CD14-positive monocyte (primary cell): ENCODE data around the gene NBPF1. TPM values are rescaled to one million over a fixed set of nuclear protein-coding genes. Genes with fewer than 3 reads are reported as not detected.
"Not testable (repeated sequence)": the region's sequence is repeated elsewhere in the genome, so short reads cannot be mapped to it uniquely, and the experiment has no call there.

Experiments used
- DNase-seq, 3 donors: peaks; one replicate each; pipeline ENCODE4 v3.0.0-alpha.2; 2011 to 2022
- H2AFZ ChIP-seq: 2 replicates; pipeline ENCODE4 v1.6.0; 2012; ENCODE audit warnings: mild to moderate bottlenecking, low read depth, low read length, inconsistent platforms; ENCODE audit not compliant: insufficient read depth, poor library complexity, severe bottlenecking
- H3K27ac ChIP-seq, 2 donors: 1 replicate in 1 of 2; 2 replicates in 1 of 2; pipeline ENCODE4 v1.5.1; 2012 to 2013; ENCODE audit warnings: low read length in 2 of 2, control low read depth in 1 of 2, inconsistent platforms in 1 of 2, low read depth in 1 of 2, mild to moderate bottlenecking in 1 of 2
- H3K27me3 ChIP-seq, 2 donors: one replicate each; pipeline versions ENCODE4 v1.6.0 to v1.6.1; 2011 to 2013; ENCODE audit warnings: low read length in 2 of 2; ENCODE audit not compliant: control insufficient read depth in 2 of 2, insufficient read depth in 2 of 2
- H3K36me3 ChIP-seq, 2 donors: replicated peaks in 1 of 2; 1 replicate in 1 of 2; 2 replicates in 1 of 2; pipeline versions ENCODE4 v1.5.1 to v1.6.1; 2012 to 2013; ENCODE audit warnings: low read length in 2 of 2, control low read depth in 1 of 2, inconsistent platforms in 1 of 2, mild to moderate bottlenecking in 1 of 2; ENCODE audit not compliant: insufficient read depth in 2 of 2, control insufficient read depth in 1 of 2
- H3K4me1 ChIP-seq, 2 donors: 1 replicate in 1 of 2; 2 replicates in 1 of 2; pipeline versions ENCODE4 v1.5.1 to v1.6.1; 2012 to 2013; ENCODE audit warnings: low read length in 2 of 2, control low read depth in 1 of 2, inconsistent platforms in 1 of 2, mild to moderate bottlenecking in 1 of 2, moderate library complexity in 1 of 2; ENCODE audit not compliant: insufficient read depth in 2 of 2, control insufficient read depth in 1 of 2
- H3K4me2 ChIP-seq: replicated peaks from 2 replicates; pipeline ENCODE3; 2012; ENCODE audit warnings: low read length, moderate library complexity, mild to moderate bottlenecking; ENCODE audit not compliant: poor library complexity, severe bottlenecking; ENCODE audit errors: extremely low read depth
- H3K4me3 ChIP-seq, 3 experiments: fragments of 200-600 bp in 1 of 3; sonication (generic) in 1 of 3; replicated peaks in 1 of 3; 1 replicate in 2 of 3; 2 replicates in 1 of 3; pipeline ENCODE4 v1.5.1; 2011 to 2013; ENCODE audit warnings: low read length in 3 of 3, mild to moderate bottlenecking in 3 of 3, control low read depth in 2 of 3, low read depth in 2 of 3, inconsistent platforms in 1 of 3, moderate library complexity in 1 of 3
- H3K79me2 ChIP-seq: 2 replicates; pipeline ENCODE4 v1.6.0; 2012; ENCODE audit warnings: mild to moderate bottlenecking, control low read depth, inconsistent platforms, low read length, moderate library complexity; ENCODE audit not compliant: insufficient read depth
- H3K9ac ChIP-seq: 2 replicates; pipeline ENCODE4 v1.6.0; 2017; ENCODE audit warnings: low read length, mild to moderate bottlenecking; ENCODE audit not compliant: insufficient read depth, poor library complexity, severe bottlenecking
- H3K9me3 ChIP-seq, 2 donors: replicated peaks in 1 of 2; 1 replicate in 1 of 2; 2 replicates in 1 of 2; pipeline versions ENCODE4 v1.5.1 to v1.6.1; 2012 to 2013; ENCODE audit warnings: low read length in 2 of 2, control low read depth in 1 of 2; ENCODE audit not compliant: control insufficient read depth in 1 of 2, insufficient read depth in 1 of 2
- H4K20me1 ChIP-seq: 2 replicates; pipeline ENCODE4 v1.6.0; 2012; ENCODE audit warnings: mild to moderate bottlenecking, low read length, control low read depth, moderate library complexity; ENCODE audit not compliant: insufficient read depth
- H3K27ac Mint-ChIP-seq, 7 donors: one replicate each; pipeline ENCODE4 v1.8.0; 2020; ENCODE audit warnings: mild to moderate bottlenecking in 7 of 7, mixed read lengths in 7 of 7, moderate library complexity in 6 of 7, inconsistent platforms in 2 of 7
- H3K27me3 Mint-ChIP-seq, 3 donors: one replicate each; pipeline ENCODE4 v1.8.0; 2021 to 2022; ENCODE audit warnings: low read depth in 3 of 3, mild to moderate bottlenecking in 3 of 3, mixed read lengths in 3 of 3, moderate library complexity in 3 of 3, inconsistent platforms in 1 of 3
- H3K36me3 Mint-ChIP-seq, 2 donors: one replicate each; pipeline ENCODE4 v1.8.0; 2020; ENCODE audit warnings: mixed read lengths in 2 of 2, inconsistent platforms in 1 of 2, mild to moderate bottlenecking in 1 of 2
- H3K4me1 Mint-ChIP-seq: one replicate; pipeline ENCODE4 v1.8.0; 2020; ENCODE audit warnings: mild to moderate bottlenecking, mixed read lengths
- H3K4me3 Mint-ChIP-seq, 2 donors: one replicate each; pipeline ENCODE4 v1.8.0; 2020; ENCODE audit warnings: mild to moderate bottlenecking in 2 of 2, mixed read lengths in 2 of 2, moderate library complexity in 1 of 2
- H3K9me3 Mint-ChIP-seq, 7 donors: one replicate each; pipeline ENCODE4 v1.8.0; 2020 to 2022; ENCODE audit warnings: mixed read lengths in 7 of 7, mild to moderate bottlenecking in 6 of 7, moderate library complexity in 6 of 7, inconsistent platforms in 2 of 7
- WGBS: methylation state at CpG from one replicate; pipeline ENCODE4 v1.1.5; 2013; ENCODE audit warnings: missing lambda C conversion rate; ENCODE audit not compliant: insufficient coverage; 5-methylcytosine and 5-hydroxymethylcytosine counted together
- intact Hi-C, 2 donors: fragments of 100-400 bp; cut with micrococcal nuclease; formaldehyde crosslinking; loops; one replicate each; pipeline versions ENCODE4 v1.15.0 to v1.15.1; 2023
- polyA plus RNA-seq, 3 donors: library from polyadenylated mRNA; depleted of rRNA in 1 of 3; unstranded in 2 of 3; stranded (reverse) in 1 of 3; fragments of 300-500 nt in 2 of 3; fragments of >200 nt in 1 of 3; fragmentation: Illumina TruSeq in 2 of 3; gene quantifications; 1 replicate in 2 of 3; 2 replicates in 1 of 3; pipeline ENCODE4 v1.2.3, GENCODE V29; 2012 to 2021

NBPF1 gene
- polyA plus RNA-seq, 3 donors = 2.6 to 9.0 (median 4.3) TPM

- not testable (repeated sequence) for H3K27me3 Mint-ChIP-seq
- no CpG with 5 or more reads among the region's 1 CpG for WGBS
These were observed 18.1 kb downstream of the NBPF1 start for GRCh38 chr1:16595216-16595615.

DNA sequence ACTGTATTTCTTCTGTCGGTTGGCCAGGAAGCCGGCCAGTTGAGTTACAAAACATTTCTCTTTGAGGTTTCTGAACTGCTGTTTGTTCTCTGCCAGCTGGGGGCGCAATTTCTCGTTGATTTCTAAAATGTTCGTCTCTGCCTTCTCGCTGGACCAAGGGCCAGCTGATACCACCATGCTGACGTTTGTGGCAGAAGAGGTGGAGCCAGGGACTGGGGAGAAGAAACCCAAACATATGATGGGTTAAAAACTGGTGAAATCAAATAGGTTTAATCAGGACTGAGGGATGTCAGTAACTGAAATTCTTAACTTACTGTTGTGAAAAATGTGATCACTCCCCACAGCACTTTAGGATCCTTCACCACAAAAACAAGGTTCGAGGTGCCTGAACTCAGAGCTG, 21.5 kb downstream of the NBPF1 start:
- H3K4me1 Mint-ChIP-seq, H3K9me3 Mint-ChIP-seq, H3K27ac ChIP-seq, H2AFZ ChIP-seq, H3K9ac ChIP-seq, H3K27me3 Mint-ChIP-seq, H3K79me2 ChIP-seq, H3K36me3 Mint-ChIP-seq, H3K36me3 ChIP-seq, H3K4me3 ChIP-seq, H4K20me1 ChIP-seq, H3K27ac Mint-ChIP-seq, H3K4me1 ChIP-seq, H3K4me2 ChIP-seq, H3K4me3 Mint-ChIP-seq, DNase-seq, H3K27me3 ChIP-seq, H3K9me3 ChIP-seq, intact Hi-C loops: not testable (repeated sequence)
- no CpG with 5 or more reads among the region's 8 CpGs for WGBS

More at GRCh38 chr1:16595216-16595615, 18.1 kb downstream of the NBPF1 start:
- H3K4me1 Mint-ChIP-seq, H4K20me1 ChIP-seq, H3K79me2 ChIP-seq, H3K4me2 ChIP-seq, H3K9me3 ChIP-seq, H3K27ac Mint-ChIP-seq, DNase-seq, H3K4me3 Mint-ChIP-seq, intact Hi-C loops, H2AFZ ChIP-seq, H3K9me3 Mint-ChIP-seq, H3K36me3 ChIP-seq, H3K4me3 ChIP-seq, H3K27ac ChIP-seq, H3K36me3 Mint-ChIP-seq, H3K9ac ChIP-seq, H3K4me1 ChIP-seq, H3K27me3 ChIP-seq: not testable (repeated sequence)

GRCh38 chr1:16588081-16588480, 25.3 kb downstream of the NBPF1 start:
- H3K9ac ChIP-seq, H3K9me3 ChIP-seq, H3K4me1 ChIP-seq, intact Hi-C loops, H3K27ac ChIP-seq, H3K4me2 ChIP-seq, H2AFZ ChIP-seq, H3K79me2 ChIP-seq, H3K27me3 Mint-ChIP-seq, H3K4me3 ChIP-seq, H3K36me3 ChIP-seq, H3K9me3 Mint-ChIP-seq, H3K4me1 Mint-ChIP-seq, H3K27ac Mint-ChIP-seq, H3K27me3 ChIP-seq, DNase-seq, H3K4me3 Mint-ChIP-seq, H4K20me1 ChIP-seq: not testable (repeated sequence)
- 95% methylated on average over 2 of the region's 5 CpGs for WGBS
- peaks cover 9 to 21% of the 10 kb centered on the region in 2 donors for H3K36me3 Mint-ChIP-seq

DNA sequence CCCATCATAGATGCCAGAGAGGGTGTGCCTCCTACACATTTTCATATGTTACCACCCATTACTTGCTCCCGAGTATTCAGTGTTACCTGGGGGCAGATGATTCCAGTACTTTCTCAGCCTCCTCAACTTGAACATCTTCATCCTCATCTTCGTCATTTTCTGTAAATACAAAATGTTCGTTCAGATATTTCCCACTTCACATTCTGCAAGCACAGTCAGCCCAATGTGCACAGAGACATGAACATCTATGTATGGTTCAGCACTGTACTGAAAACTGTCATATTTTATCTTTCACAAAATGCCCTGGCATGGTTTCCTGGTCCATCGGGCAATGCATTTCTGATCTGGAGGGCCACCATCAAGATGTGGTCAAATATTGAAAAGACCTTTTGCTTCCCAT, 25.7 kb downstream of the NBPF1 start:
- H3K9me3 ChIP-seq, H3K27ac Mint-ChIP-seq, H3K27me3 ChIP-seq, intact Hi-C loops, H3K9me3 Mint-ChIP-seq, H3K4me3 ChIP-seq, DNase-seq, H4K20me1 ChIP-seq, H3K4me1 ChIP-seq, H3K4me1 Mint-ChIP-seq, H3K9ac ChIP-seq, H3K4me3 Mint-ChIP-seq, H3K4me2 ChIP-seq, H3K27me3 Mint-ChIP-seq, H2AFZ ChIP-seq, H3K36me3 ChIP-seq, H3K79me2 ChIP-seq, H3K27ac ChIP-seq: not testable (repeated sequence)
- peaks cover 9 to 23% of the 10 kb centered on the region in 2 donors for H3K36me3 Mint-ChIP-seq
- 100% methylated on average over 3 of the region's 4 CpGs for WGBS
